ENCODE data around the gene FOXC1.

FOXC1 gene

GRCh38 chr6:1595271-1596087 lies 14.2 kb upstream of the FOXC1 start:
- TF ChIP-seq, protein P1, sequence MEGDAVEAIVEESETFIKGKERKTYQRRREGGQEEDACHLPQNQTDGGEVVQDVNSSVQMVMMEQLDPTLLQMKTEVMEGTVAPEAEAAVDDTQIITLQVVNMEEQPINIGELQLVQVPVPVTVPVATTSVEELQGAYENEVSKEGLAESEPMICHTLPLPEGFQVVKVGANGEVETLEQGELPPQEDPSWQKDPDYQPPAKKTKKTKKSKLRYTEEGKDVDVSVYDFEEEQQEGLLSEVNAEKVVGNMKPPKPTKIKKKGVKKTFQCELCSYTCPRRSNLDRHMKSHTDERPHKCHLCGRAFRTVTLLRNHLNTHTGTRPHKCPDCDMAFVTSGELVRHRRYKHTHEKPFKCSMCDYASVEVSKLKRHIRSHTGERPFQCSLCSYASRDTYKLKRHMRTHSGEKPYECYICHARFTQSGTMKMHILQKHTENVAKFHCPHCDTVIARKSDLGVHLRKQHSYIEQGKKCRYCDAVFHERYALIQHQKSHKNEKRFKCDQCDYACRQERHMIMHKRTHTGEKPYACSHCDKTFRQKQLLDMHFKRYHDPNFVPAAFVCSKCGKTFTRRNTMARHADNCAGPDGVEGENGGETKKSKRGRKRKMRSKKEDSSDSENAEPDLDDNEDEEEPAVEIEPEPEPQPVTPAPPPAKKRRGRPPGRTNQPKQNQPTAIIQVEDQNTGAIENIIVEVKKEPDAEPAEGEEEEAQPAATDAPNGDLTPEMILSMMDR (IDR thresholded peaks at IDR 0.05; ENCODE audit: low read depth, low read length), result no peak
- peak overlapping the region; percentile 51 for H3K4me3 ChIP-seq (ENCODE audit: low read depth, low read length)

DNA sequence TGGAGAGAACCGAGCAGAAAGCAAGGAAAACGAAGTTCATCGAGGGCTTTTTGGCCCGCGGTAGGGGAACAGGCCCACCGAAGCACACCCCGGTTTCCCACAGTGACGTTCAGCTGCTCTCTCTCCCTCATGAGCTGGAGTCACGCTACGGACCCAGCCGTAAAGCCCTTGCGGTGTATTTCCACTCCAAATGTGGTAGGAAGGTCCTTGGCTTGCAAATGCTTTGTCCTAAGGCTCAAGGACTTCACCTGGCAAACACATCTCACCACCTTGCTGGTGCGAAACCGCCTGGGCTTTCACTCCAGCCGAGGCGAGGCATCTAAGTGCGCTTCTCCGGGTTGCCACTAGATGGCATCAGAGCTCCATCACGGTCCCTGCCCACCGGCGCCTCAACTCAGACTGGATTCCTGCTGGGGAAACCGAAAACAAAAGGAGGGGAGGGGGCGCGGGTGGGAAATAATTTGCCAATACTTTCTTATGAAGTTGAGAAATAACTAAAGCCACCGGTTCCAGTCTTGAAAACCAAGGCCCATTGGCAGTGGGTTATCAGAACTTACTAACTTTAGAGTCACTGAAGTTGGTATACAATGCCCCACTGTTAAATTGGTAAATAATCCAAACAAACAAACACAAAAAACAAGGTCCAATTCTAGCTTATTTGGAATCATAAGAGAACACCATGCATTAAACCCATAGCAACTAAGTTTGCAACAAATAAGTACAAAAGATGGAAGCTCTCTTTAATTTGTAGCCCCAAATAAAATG lies 13.4 kb upstream of the FOXC1 start:
- H3K4me3 ChIP-seq (ENCODE audit: low read depth, low read length), result peak overlapping the region; percentile 51
- TF ChIP-seq, protein P1 (IDR thresholded peaks at IDR 0.05; ENCODE audit: low read depth, low read length), result peak; percentile 91

GRCh38 chr6:1597121-1597744 lies 12.5 kb upstream of the FOXC1 start:
- H3K4me3 ChIP-seq (ENCODE audit: low read depth, low read length), result no peak overlapping the region
- TF ChIP-seq, protein P1 (IDR thresholded peaks at IDR 0.05; ENCODE audit: low read depth, low read length), result no peak

DNA sequence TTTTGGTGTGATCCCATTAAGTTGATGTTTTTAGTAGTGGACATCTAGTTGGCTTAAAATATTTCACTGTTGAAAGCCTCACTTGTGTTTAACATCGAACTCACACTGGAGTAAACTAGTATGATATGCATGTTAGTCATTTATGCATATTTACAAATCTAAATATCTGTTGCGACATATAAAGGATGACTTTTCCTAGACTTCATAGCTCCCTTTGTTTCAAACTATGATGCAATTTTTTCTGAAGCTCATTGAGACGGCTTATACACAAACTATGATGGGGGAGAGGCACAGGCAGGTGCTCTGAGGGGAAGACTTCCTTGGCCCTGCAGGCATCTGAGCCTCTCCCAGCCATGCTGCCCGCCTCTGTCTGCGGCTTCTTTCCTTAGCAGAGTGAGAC lies 11.8 kb upstream of the FOXC1 start:
- TF ChIP-seq, protein P1 (IDR thresholded peaks at IDR 0.05; ENCODE audit: low read depth, low read length), result no peak

GRCh38 chr6:1598433-1598832 lies 11.3 kb upstream of the FOXC1 start:
- no peak overlapping the region for H3K4me3 ChIP-seq (ENCODE audit: low read depth, low read length)
- TF ChIP-seq, protein P1 (IDR thresholded peaks at IDR 0.05; ENCODE audit: low read depth, low read length), result no peak

More for the DNA sequence above, 11.8 kb upstream of the FOXC1 start:
- H3K4me3 ChIP-seq (ENCODE audit: low read depth, low read length), result no peak overlapping the region

DNA sequence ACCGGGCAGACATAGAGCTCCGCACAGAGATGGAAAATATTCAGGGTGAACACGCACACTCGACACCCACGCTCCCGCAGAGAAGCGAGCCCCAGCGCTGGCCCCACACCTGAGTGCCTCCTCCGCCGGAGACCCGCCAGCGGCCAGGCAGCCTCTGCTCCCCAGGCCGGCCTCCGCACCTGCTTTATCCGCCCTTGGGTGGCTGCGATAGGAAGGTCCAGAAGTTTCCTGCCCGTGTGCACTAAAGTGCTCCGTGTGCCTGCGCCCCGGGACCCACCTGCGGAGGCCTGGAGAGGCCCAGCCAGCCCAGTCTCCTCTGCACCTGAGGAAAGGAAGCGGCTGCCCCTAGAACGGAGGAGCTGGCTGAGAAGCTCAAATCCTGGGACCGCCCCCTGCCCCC lies 10.8 kb upstream of the FOXC1 start:
- TF ChIP-seq, protein P1 (IDR thresholded peaks at IDR 0.05; ENCODE audit: low read depth, low read length), result no peak
- H3K4me3 ChIP-seq (ENCODE audit: low read depth, low read length), result no peak overlapping the region

Data from WI38 (cell line).